Stimulated activated CD8-positive, alpha-beta memory T cell treated with anti-CD3 and anti-CD28 coated beads, Interleukin-7, amount 100 ng/mL, for 1 hour (primary cell): ENCODE results near the gene USP3.

Experiments used
- DNase-seq, 2 donors: peaks; one replicate each; pipeline ENCODE4 v3.0.0-alpha.2; 2020; ENCODE audit warnings: low read depth in 2 of 2

USP3 gene

GRCh38 chr15:63504247-63504978, at the start of gene USP3:
Gene USP3 (plus strand): TSS chr15:63504593. CDS start chr15:63504740, 147 bp downstream.
- peak; percentile 86 to 90 for DNase-seq

- DNase-seq: no peak
Measured at GRCh38 chr15:63456258-63456657, 48.1 kb upstream of the USP3 start.

GRCh38 chr15:63457379-63457778, 47.0 kb upstream of the USP3 start:
- no peak for DNase-seq

- no peak for DNase-seq
Measured at GRCh38 chr15:63458026-63458425, 46.4 kb upstream of the USP3 start.

GRCh38 chr15:63458794-63459395, 45.5 kb upstream of the USP3 start:
- DNase-seq: no peak

GRCh38 chr15:63460210-63461155, 43.9 kb upstream of the USP3 start:
- no peak for DNase-seq

- no peak for DNase-seq
Measured at GRCh38 chr15:63461230-63461985, 43.0 kb upstream of the USP3 start.

- DNase-seq: no peak
Measured at GRCh38 chr15:63462088-63462487, 42.3 kb upstream of the USP3 start.

GRCh38 chr15:63463036-63463435, 41.4 kb upstream of the USP3 start:
- no peak for DNase-seq

- no peak for DNase-seq
Measured at GRCh38 chr15:63463793-63464192, 40.6 kb upstream of the USP3 start.

GRCh38 chr15:63465104-63465503, 39.3 kb upstream of the USP3 start:
- no peak for DNase-seq

GRCh38 chr15:63466378-63467192, 37.8 kb upstream of the USP3 start:
- DNase-seq: peak; percentile 20 to 21

- DNase-seq: no peak
Measured at GRCh38 chr15:63469190-63469589, 35.2 kb upstream of the USP3 start.

GRCh38 chr15:63469984-63470383, 34.4 kb upstream of the USP3 start:
- no peak for DNase-seq

GRCh38 chr15:63473007-63473748, 31.2 kb upstream of the USP3 start:
- DNase-seq: no peak

GRCh38 chr15:63473749-63473998, 30.7 kb upstream of the USP3 start:
- no peak for DNase-seq

GRCh38 chr15:63473999-63474809, 30.2 kb upstream of the USP3 start:
- DNase-seq: no peak

GRCh38 chr15:63474810-63475316, 29.5 kb upstream of the USP3 start:
- DNase-seq: no peak

- DNase-seq: no peak
Measured at GRCh38 chr15:63475707-63476106, 28.7 kb upstream of the USP3 start.
